GM19351 (cell line): ENCODE results near the gene PCP4.
"Not testable (repeated sequence)": the region's sequence is repeated elsewhere in the genome, so short reads cannot be mapped to it uniquely, and the experiment has no call there.

Source experiments
- ATAC-seq: cut with Tn5 transposase; IDR thresholded peaks from one replicate; pipeline ENCODE4 v1.9.1; 2021; ENCODE audit warnings: mild to moderate bottlenecking, moderate library complexity; ENCODE audit not compliant: unreplicated experiment

Gene PCP4

GRCh38 chr21:39863111-39863510 lies 4.1 kb upstream of the PCP4 start:
- no peak for ATAC-seq

- no peak for ATAC-seq
Observed at GRCh38 chr21:39866093-39866492, 1.1 kb upstream of the PCP4 start.

GRCh38 chr21:39869141-39869818 lies 2.0 kb downstream of the PCP4 start:
- no peak for ATAC-seq

GRCh38 chr21:39873687-39874086 lies 6.4 kb downstream of the PCP4 start:
- ATAC-seq: no peak

- ATAC-seq: no peak
Observed at GRCh38 chr21:39874206-39874605, 7.0 kb downstream of the PCP4 start.

GRCh38 chr21:39874759-39875158 lies 7.5 kb downstream of the PCP4 start:
- no peak for ATAC-seq

GRCh38 chr21:39881661-39882060 lies 14.4 kb downstream of the PCP4 start:
- no peak for ATAC-seq

GRCh38 chr21:39882151-39882838 lies 15.1 kb downstream of the PCP4 start:
- no peak for ATAC-seq

- ATAC-seq: no peak
Observed at GRCh38 chr21:39882839-39883195, 15.6 kb downstream of the PCP4 start.

GRCh38 chr21:39885119-39885848 lies 18.0 kb downstream of the PCP4 start:
- ATAC-seq: no peak

GRCh38 chr21:39888848-39889247 lies 21.6 kb downstream of the PCP4 start:
- no peak for ATAC-seq

GRCh38 chr21:39891111-39891510 lies 23.9 kb downstream of the PCP4 start:
- no peak for ATAC-seq

GRCh38 chr21:39891863-39892262 lies 24.6 kb downstream of the PCP4 start:
- not testable (repeated sequence) for ATAC-seq

GRCh38 chr21:39900491-39900890 lies 33.3 kb downstream of the PCP4 start:
- ATAC-seq: no peak

- ATAC-seq: no peak
Observed at GRCh38 chr21:39900911-39901310, 33.7 kb downstream of the PCP4 start.

- ATAC-seq: no peak
Observed at GRCh38 chr21:39902986-39903385, 35.7 kb downstream of the PCP4 start.

- ATAC-seq: no peak
Observed at GRCh38 chr21:39904457-39904856, 37.2 kb downstream of the PCP4 start.

- no peak for ATAC-seq
Observed at GRCh38 chr21:39908265-39908923, 41.2 kb downstream of the PCP4 start.

- ATAC-seq: no peak
Observed at GRCh38 chr21:39911286-39912199, 44.3 kb downstream of the PCP4 start.

GRCh38 chr21:39913706-39914305 lies 46.6 kb downstream of the PCP4 start:
- no peak for ATAC-seq
